Parathyroid adenoma (tissue), 2 donors: ENCODE results near the gene MARCOL.
"Not testable (repeated sequence)": the region's sequence is repeated elsewhere in the genome, so short reads cannot be mapped to it uniquely, and the experiment has no call there.

Source experiments
- H2AFZ ChIP-seq: fragments of 300-600 bp; sonication (generic); one replicate; pipeline ENCODE4 v1.7.0; 2017; ENCODE audit warnings: antibody characterized with exemption, mild to moderate bottlenecking
- H3K27ac ChIP-seq: fragments of 300-600 bp; sonication (generic); one replicate; pipeline ENCODE4 v1.7.0; 2017
- H3K27me3 ChIP-seq: fragments of 300-600 bp; sonication (generic); one replicate; pipeline ENCODE4 v1.7.0; 2017; ENCODE audit warnings: low read length; ENCODE audit not compliant: control insufficient read depth, insufficient read depth
- H3K36me3 ChIP-seq: fragments of 300-600 bp; sonication (generic); one replicate; pipeline ENCODE4 v1.7.0; 2017; ENCODE audit warnings: low read length; ENCODE audit not compliant: control insufficient read depth, insufficient read depth
- H3K4me1 ChIP-seq: fragments of 300-600 bp; sonication (generic); one replicate; pipeline ENCODE4 v1.7.0; 2017; ENCODE audit warnings: control low read depth
- H3K4me2 ChIP-seq: fragments of 300-600 bp; sonication (generic); one replicate; pipeline ENCODE4 v1.7.0; 2017; ENCODE audit warnings: low read length
- H3K4me3 ChIP-seq: fragments of 300-600 bp; sonication (generic); one replicate; pipeline ENCODE4 v1.7.0; 2017; ENCODE audit warnings: low read depth, low read length
- H3K79me2 ChIP-seq: fragments of 300-600 bp; sonication (generic); one replicate; pipeline ENCODE4 v1.7.0; 2017; ENCODE audit warnings: control low read depth
- H3K9ac ChIP-seq: fragments of 300-600 bp; sonication (generic); one replicate; pipeline ENCODE4 v1.7.0; 2017; ENCODE audit warnings: mild to moderate bottlenecking
- H3K9me3 ChIP-seq: fragments of 300-600 bp; sonication (generic); one replicate; pipeline ENCODE4 v1.7.0; 2017; ENCODE audit warnings: low read length; ENCODE audit not compliant: control insufficient read depth
- CTCF ChIP-seq: fragments of 300-600 bp; sonication (generic); IDR thresholded peaks from one replicate; pipeline ENCODE4 v1.7.0; 2017; ENCODE audit warnings: antibody characterized with exemption, mild to moderate bottlenecking
- donor health status: primary hyperparathyroidism.

Gene MARCOL

GRCh38 chr5:148281336-148281735, 43.0 kb downstream of the MARCOL start:
- H3K4me1 ChIP-seq = not testable (repeated sequence)

GRCh38 chr5:148290271-148291195, 52.2 kb downstream of the MARCOL start:
- no peak overlapping the region for H3K4me3 ChIP-seq
- no peak overlapping the region for H3K4me2 ChIP-seq
- no peaks in the 10 kb centered on the region for H3K27me3 ChIP-seq
- no peak overlapping the region for H3K9ac ChIP-seq
- no peaks in the 10 kb centered on the region for H3K79me2 ChIP-seq
- no peaks in the 10 kb centered on the region for H3K4me1 ChIP-seq
- peaks cover 2% of the 10 kb centered on the region for H3K36me3 ChIP-seq
- no peak for TF ChIP-seq CTCF
- no peaks in the 10 kb centered on the region for H3K9me3 ChIP-seq
- no peak overlapping the region for H3K27ac ChIP-seq
- no peak overlapping the region for H2AFZ ChIP-seq

More at GRCh38 chr5:148281336-148281735, 43.0 kb downstream of the MARCOL start:
- not testable (repeated sequence) for H3K4me2 ChIP-seq, H3K9me3 ChIP-seq, H3K79me2 ChIP-seq, H3K4me3 ChIP-seq, H2AFZ ChIP-seq, H3K9ac ChIP-seq, H3K27ac ChIP-seq, H3K36me3 ChIP-seq, H3K27me3 ChIP-seq
